ENCODE results near the gene USP22.

DNA sequence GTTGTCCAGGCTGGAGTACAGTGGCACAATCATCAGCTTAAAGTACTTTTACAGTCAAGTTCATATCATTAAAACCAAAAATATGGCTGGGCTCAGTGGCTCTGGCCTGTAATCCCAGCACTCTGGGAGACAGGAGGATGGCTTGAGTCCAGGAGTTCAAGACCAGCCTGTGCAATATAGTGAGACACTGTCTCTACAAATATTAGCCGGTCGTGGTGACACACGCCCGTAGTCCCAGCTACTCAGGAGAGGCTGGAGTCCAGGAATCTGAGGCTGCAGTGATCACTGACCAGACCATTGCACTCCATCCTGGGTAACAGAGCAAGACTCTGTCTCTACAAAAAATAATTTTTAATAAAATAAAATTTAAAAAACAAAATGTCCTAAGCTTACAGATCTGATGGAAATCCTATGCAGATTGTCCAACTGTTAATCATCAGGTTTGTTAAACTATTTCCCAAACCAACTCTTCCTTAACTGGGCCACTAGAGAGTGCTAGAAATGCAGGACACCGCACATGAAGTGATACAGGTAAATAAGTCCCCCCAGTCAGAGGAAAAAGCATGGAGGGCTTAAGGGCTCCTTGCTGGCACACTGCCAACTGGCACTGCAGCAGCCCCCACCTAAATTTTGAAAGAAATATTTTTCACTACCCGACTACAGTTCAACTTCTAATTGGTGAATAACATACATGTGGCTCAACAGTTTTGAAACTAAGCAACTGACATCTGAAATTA lies 2.8 kb downstream of the USP22 start:
- TF ChIP-seq EZH2 (IDR thresholded peaks at IDR 0.05; ENCODE audit: borderline replicate concordance, control insufficient read depth, low read depth, low read length) (no peak), POLR2A (IDR thresholded peaks at IDR 0.05; ENCODE audit: low read depth, low read length) (no peak), BHLHE40 (IDR thresholded peaks at IDR 0.05; ENCODE audit: borderline replicate concordance in 1 of 2, low read depth in 2 of 2, low read length in 1 of 2) (peak in 1 of 2 experiments; percentile 20; a peak in 1 of 4 replicates), YBX1 (IDR thresholded peaks at IDR 0.05) (no peak), RAD51 (IDR thresholded peaks at IDR 0.05) (no peak), SIN3A (IDR thresholded peaks at IDR 0.05; ENCODE audit: low read depth, low read length) (no peak), MYC (IDR thresholded peaks at IDR 0.05; ENCODE audit: insufficient read depth, insufficient read length, insufficient replicate concordance, low read length, severe bottlenecking) (no peak), EP300 (IDR thresholded peaks at IDR 0.05; ENCODE audit: borderline replicate concordance in 1 of 2, control insufficient read depth in 1 of 2, low read depth in 2 of 2, low read length in 2 of 2) (no peak)
- TF ChIP-seq, protein P1, sequence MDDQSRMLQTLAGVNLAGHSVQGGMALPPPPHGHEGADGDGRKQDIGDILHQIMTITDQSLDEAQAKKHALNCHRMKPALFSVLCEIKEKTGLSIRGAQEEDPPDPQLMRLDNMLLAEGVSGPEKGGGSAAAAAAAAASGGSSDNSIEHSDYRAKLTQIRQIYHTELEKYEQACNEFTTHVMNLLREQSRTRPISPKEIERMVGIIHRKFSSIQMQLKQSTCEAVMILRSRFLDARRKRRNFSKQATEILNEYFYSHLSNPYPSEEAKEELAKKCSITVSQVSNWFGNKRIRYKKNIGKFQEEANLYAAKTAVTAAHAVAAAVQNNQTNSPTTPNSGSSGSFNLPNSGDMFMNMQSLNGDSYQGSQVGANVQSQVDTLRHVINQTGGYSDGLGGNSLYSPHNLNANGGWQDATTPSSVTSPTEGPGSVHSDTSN (IDR thresholded peaks at IDR 0.05; ENCODE audit: insufficient replicate concordance, low read depth, low read length) = no peak
- TF ChIP-seq, protein P2, sequence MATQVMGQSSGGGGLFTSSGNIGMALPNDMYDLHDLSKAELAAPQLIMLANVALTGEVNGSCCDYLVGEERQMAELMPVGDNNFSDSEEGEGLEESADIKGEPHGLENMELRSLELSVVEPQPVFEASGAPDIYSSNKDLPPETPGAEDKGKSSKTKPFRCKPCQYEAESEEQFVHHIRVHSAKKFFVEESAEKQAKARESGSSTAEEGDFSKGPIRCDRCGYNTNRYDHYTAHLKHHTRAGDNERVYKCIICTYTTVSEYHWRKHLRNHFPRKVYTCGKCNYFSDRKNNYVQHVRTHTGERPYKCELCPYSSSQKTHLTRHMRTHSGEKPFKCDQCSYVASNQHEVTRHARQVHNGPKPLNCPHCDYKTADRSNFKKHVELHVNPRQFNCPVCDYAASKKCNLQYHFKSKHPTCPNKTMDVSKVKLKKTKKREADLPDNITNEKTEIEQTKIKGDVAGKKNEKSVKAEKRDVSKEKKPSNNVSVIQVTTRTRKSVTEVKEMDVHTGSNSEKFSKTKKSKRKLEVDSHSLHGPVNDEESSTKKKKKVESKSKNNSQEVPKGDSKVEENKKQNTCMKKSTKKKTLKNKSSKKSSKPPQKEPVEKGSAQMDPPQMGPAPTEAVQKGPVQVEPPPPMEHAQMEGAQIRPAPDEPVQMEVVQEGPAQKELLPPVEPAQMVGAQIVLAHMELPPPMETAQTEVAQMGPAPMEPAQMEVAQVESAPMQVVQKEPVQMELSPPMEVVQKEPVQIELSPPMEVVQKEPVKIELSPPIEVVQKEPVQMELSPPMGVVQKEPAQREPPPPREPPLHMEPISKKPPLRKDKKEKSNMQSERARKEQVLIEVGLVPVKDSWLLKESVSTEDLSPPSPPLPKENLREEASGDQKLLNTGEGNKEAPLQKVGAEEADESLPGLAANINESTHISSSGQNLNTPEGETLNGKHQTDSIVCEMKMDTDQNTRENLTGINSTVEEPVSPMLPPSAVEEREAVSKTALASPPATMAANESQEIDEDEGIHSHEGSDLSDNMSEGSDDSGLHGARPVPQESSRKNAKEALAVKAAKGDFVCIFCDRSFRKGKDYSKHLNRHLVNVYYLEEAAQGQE (IDR thresholded peaks at IDR 0.05; ENCODE audit: low read depth, low read length) = no peak
